Skeletal muscle satellite cell (primary cell): ENCODE results near the gene PGC.

Experiments used
- H3K27me3 ChIP-seq: 2 replicates; pipeline ENCODE4 v1.7.0; 2013; ENCODE audit warnings: low read length; ENCODE audit not compliant: control insufficient read depth, insufficient read depth
- H3K36me3 ChIP-seq: 2 replicates; pipeline ENCODE4 v1.7.0; 2013; ENCODE audit warnings: mild to moderate bottlenecking, control low read depth, low read length; ENCODE audit not compliant: insufficient read depth
- H3K4me1 ChIP-seq: 2 replicates; pipeline ENCODE4 v1.7.0; 2013; ENCODE audit warnings: low read length; ENCODE audit not compliant: control insufficient read depth, insufficient read depth
- H3K4me2 ChIP-seq: 2 replicates; pipeline ENCODE4 v1.7.0; 2013; ENCODE audit warnings: mild to moderate bottlenecking, low read length
- H3K4me3 ChIP-seq: 2 replicates; pipeline ENCODE4 v1.7.0; 2013; ENCODE audit warnings: low read length
- H3K9ac ChIP-seq: 2 replicates; pipeline ENCODE4 v1.7.0; 2013; ENCODE audit warnings: mild to moderate bottlenecking, low read depth, low read length, moderate library complexity
- H3K9me3 ChIP-seq: replicated peaks from 2 replicates; pipeline ENCODE4 v1.7.0; 2013; ENCODE audit warnings: mild to moderate bottlenecking, control low read depth, low read length

The PGC gene

DNA sequence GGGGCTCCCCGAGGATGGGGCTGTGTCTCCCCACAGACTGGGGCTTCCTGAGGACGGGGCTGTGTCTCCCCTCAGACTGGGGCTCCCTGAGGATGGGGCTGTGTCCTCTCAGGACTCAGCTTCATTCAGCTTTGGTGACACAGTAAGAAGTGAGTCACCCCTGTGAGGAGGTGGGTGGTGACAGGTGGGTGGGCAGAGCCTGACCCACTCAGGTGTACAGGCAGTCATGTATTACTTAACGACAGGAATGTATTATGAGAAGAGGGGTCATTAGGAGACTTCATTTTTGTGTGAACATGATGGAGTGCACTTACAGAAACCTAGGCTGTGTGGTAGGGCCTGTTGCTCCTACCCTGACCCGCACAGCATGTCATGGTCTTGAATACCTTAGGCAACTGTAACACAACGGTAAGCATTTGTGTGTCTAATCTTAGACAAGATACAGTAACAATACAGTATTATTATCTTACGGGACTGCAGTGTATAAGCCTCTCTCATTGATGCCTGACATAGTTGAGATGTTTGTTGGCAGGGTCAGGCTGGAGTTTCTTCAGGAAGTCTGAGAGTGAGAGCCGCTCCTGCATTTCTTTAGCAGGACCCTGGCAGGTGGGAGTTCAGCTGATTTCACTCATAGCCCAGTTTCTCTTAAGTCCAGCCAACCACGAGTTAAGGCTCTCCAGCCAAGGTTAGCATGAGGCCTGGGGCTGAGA is 10.9 kb upstream of the PGC start:
- Histone ChIP-seq H3K27me3 (peaks cover 48% of the 10 kb centered on the region), H3K4me2 (no peak overlapping the region), H3K9ac (no peak overlapping the region), H3K4me3 (no peak overlapping the region), H3K36me3 (no peaks in the 10 kb centered on the region), H3K4me1 (no peaks in the 10 kb centered on the region), H3K9me3 (no peaks in the 10 kb centered on the region)

- no peaks in the 10 kb centered on the region for H3K9me3 ChIP-seq
- H3K27me3 ChIP-seq, result peaks cover 48% of the 10 kb centered on the region
- H3K4me2 ChIP-seq, result no peak overlapping the region
- H3K9ac ChIP-seq, result no peak overlapping the region
- H3K4me3 ChIP-seq, result no peak overlapping the region
- H3K4me1 ChIP-seq, result no peaks in the 10 kb centered on the region
- H3K36me3 ChIP-seq, result no peaks in the 10 kb centered on the region
Measured at GRCh38 chr6:41757271-41757670, 10.1 kb upstream of the PGC start.

DNA sequence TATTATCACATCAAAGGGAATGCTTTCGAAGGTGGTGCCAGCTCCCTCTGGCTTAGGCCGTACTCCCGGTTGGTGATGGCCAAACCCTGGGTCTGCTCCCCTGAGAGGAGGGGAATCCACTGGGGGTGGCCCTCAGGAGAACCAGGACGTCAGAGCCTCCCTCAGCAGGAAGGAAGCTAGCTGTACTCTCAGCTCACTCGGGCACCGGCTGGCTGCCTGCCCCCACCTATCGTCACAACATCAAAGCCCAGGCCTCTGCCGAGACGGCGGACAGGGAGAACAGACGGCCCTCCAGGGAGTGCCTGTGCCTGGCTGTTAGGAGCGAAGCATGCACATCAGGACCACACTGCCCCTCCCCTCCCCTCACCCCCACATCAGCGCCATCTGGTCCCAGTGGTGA is 9.2 kb upstream of the PGC start:
- no peaks in the 10 kb centered on the region for H3K4me1 ChIP-seq
- no peak overlapping the region for H3K4me3 ChIP-seq
- H3K27me3 ChIP-seq, result peaks cover 48% of the 10 kb centered on the region
- H3K9me3 ChIP-seq, result no peaks in the 10 kb centered on the region
- H3K36me3 ChIP-seq, result no peaks in the 10 kb centered on the region
- H3K4me2 ChIP-seq, result no peak overlapping the region
- H3K9ac ChIP-seq, result no peak overlapping the region

DNA sequence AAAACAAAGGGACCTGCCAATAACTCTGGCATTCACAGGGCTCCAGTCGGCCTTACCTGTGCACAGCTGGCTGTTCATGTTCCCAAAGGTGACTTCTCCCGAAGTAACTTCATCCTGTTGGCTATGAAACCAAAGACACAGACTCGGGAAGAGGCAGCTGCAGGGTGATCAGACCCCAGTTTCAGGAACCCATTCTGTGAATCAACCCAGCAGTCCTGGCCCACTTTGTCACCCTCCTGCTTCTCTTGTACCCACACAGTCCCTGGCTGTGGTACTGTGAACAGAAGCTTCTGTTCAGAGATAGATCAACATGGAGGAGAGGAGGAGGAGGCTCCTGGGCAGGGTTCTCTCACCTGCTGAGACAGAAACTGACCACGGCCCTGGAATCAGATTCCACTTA is 8.7 kb upstream of the PGC start:
- H3K27me3 ChIP-seq, result peaks cover 48% of the 10 kb centered on the region
- H3K9ac ChIP-seq, result no peak overlapping the region
- no peaks in the 10 kb centered on the region for H3K9me3 ChIP-seq
- no peaks in the 10 kb centered on the region for H3K4me1 ChIP-seq
- H3K4me2 ChIP-seq, result no peak overlapping the region
- H3K4me3 ChIP-seq, result no peak overlapping the region
- no peaks in the 10 kb centered on the region for H3K36me3 ChIP-seq

DNA sequence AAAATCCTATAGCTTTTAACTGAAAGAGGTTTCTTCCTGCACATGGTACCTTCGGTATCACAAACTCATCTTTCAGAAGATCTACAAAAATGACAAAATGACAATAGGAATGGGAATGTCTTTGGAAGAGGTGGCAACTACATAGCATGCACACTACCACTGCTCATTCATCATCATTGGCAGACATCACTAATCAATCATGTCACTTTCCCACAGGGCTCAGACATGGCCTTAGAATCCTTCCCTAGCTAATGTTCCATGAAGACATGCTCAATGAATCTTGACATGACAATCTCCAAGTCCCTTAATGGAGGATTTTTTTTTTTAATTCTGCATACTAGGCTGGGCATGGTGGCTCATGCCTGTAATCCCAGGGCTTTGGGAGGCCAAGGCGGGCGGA is 3.2 kb upstream of the PGC start:
- H3K27me3 ChIP-seq, result peaks cover 33% of the 10 kb centered on the region
- H3K4me1 ChIP-seq, result no peaks in the 10 kb centered on the region
- H3K9ac ChIP-seq, result no peak overlapping the region
- H3K9me3 ChIP-seq, result no peaks in the 10 kb centered on the region
- H3K4me2 ChIP-seq, result no peak overlapping the region
- no peaks in the 10 kb centered on the region for H3K36me3 ChIP-seq
- H3K4me3 ChIP-seq, result no peak overlapping the region

GRCh38 chr6:41748542-41748941 is 1.3 kb upstream of the PGC start:
- Histone ChIP-seq H3K9me3 (no peaks in the 10 kb centered on the region), H3K9ac (no peak overlapping the region), H3K4me1 (no peaks in the 10 kb centered on the region), H3K27me3 (peaks cover 26% of the 10 kb centered on the region), H3K4me3 (no peak overlapping the region), H3K4me2 (no peak overlapping the region), H3K36me3 (no peaks in the 10 kb centered on the region)

DNA sequence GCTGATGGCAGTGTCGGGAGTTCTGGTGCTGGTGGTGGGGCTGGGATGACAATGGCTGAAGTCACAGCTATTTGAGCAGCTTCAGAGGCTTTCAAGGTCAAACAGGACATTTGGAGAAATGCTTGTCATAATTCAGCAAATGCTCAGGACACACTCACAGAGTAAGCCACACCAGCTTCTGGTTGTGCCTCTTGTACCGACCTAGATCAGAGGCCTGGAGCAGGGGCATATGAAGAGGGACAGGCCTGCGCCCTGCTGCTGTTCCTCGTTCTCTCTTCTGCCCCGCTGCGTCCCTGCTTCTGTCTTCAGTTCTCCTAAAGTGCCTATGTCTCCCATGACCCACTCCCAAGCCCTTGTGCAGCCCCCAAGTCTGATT is 893 bp upstream of the PGC start:
- no peak overlapping the region for H3K9ac ChIP-seq
- H3K36me3 ChIP-seq, result no peaks in the 10 kb centered on the region
- H3K27me3 ChIP-seq, result peaks cover 24% of the 10 kb centered on the region
- H3K4me1 ChIP-seq, result no peaks in the 10 kb centered on the region
- no peak overlapping the region for H3K4me3 ChIP-seq
- H3K4me2 ChIP-seq, result no peak overlapping the region
- H3K9me3 ChIP-seq, result no peaks in the 10 kb centered on the region

DNA sequence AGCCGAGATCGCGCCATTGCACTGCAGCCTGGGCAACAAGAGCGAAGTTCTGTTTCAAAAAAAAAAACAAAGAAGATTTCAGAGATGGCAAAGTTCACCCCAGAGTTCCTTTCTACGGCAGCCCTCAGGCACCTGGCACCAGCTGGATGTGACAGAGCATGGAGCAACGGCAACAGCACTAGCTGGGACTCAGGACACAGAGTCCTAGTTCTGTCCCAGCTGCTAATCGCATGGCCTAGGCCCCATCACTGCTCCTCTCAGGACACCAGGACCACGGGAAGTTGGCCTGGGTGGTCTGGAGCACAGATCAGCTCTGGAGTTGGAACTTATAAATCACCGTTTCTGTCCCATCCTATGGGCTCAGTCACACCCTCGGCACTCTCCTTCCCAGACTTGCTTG is 1.1 kb downstream of the PGC start:
- H3K9me3 ChIP-seq, result no peaks in the 10 kb centered on the region
- H3K27me3 ChIP-seq, result peaks cover 24% of the 10 kb centered on the region
- no peaks in the 10 kb centered on the region for H3K4me1 ChIP-seq
- H3K9ac ChIP-seq, result no peak overlapping the region
- H3K36me3 ChIP-seq, result no peaks in the 10 kb centered on the region
- H3K4me2 ChIP-seq, result no peak overlapping the region
- no peak overlapping the region for H3K4me3 ChIP-seq

GRCh38 chr6:41744236-41744787 is 2.9 kb downstream of the PGC start:
- no peaks in the 10 kb centered on the region for H3K9me3 ChIP-seq
- no peak overlapping the region for H3K9ac ChIP-seq
- no peak overlapping the region for H3K4me3 ChIP-seq
- H3K27me3 ChIP-seq, result peaks cover 28% of the 10 kb centered on the region
- no peak overlapping the region for H3K4me2 ChIP-seq
- no peaks in the 10 kb centered on the region for H3K36me3 ChIP-seq
- H3K4me1 ChIP-seq, result no peaks in the 10 kb centered on the region

DNA sequence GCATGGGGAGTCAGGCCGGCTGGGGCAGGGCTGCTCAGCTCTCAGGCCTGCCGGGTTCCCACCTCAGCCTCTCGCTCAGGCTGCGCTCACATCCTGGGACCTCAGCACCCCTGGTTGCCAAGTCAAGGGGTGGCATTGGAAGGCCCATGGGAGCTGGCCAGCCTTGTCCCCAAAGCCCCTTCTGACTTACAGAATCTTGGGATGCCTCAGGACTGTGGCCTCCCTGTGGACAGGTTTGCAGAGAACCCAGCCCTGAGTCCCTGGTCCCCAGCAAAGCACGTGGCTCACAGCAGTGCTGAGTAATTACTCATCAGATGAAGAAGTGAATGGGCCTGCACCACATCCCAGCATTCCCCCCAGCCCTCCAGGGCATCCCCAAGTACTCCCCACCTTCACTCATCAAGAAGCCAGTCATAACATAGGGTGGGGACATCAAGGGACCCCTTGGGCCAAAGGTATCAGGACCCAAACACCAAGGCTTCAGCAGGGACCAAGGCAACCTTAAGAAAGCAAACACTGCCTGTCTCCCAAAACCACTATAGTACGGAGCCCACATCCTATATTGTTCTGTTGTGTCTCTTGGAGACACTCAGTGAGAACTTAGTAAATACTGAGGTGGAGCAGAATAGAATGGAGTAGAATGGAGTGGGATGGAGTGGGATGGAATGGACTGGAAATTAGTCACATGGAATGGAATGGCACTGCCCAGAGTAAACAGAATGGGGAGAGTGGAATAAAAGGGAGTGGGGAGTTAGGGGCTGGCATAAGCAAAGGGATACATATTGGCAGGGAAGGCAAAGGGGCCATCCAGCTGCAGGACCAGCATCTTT is 3.6 kb downstream of the PGC start:
- H3K4me2 ChIP-seq, result no peak overlapping the region
- H3K36me3 ChIP-seq, result no peaks in the 10 kb centered on the region
- H3K4me3 ChIP-seq, result no peak overlapping the region
- peaks cover 28% of the 10 kb centered on the region for H3K27me3 ChIP-seq
- H3K9me3 ChIP-seq, result no peaks in the 10 kb centered on the region
- no peak overlapping the region for H3K9ac ChIP-seq
- H3K4me1 ChIP-seq, result no peaks in the 10 kb centered on the region

DNA sequence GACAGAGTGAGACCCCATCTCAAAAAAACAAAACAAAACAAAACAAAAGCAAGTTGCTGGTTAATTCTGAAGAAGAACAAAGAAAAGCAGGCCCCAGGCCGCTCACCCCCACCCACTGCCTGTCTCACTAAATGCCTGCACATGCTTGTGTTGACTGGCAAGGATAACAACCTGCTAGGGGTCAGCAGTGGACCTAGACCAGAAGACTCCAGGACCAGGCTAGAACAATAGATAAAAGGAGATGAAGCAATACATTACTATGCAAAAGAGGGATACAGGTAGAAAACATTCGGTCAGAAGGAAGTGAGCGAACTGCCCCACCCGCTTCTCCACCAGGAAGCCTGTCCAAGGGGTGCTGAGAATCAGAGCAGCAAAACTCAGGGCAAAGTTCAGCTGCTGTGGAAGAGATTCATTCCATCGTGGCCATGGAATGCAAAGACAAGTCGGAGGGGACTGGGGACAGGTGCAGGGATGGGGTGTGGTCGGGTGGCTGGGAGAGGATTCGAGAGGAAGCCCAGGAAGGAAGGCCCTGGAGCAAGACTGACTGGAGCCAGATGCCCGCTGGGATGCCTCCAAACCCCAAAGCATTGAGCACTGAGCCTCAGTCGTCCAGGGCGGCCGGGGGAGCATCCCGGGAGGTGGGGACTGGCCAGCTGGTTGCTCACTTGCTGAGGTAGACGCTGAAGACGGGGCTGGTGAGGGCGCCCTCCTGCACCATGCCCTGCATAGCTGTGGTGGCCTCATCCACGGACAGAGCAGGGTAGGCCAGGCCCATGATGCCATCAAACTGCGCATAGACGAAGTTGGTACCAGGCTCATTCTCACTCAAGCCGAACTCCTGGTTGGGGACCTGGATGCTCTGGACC is 5.3 kb downstream of the PGC start:
- Histone ChIP-seq H3K36me3 (no peaks in the 10 kb centered on the region), H3K4me1 (no peaks in the 10 kb centered on the region), H3K9me3 (no peaks in the 10 kb centered on the region), H3K4me2 (no peak overlapping the region), H3K4me3 (no peak overlapping the region), H3K27me3 (peaks cover 28% of the 10 kb centered on the region), H3K9ac (no peak overlapping the region)
